H1 (cell line): Measurements from ENCODE around the gene GATB. TPM values are rescaled to one million over a fixed set of nuclear protein-coding genes. Genes with fewer than 3 reads are reported as not detected.

Source experiments
- CTCF ChIA-PET: fragments of 300-600 bp; sonication (Branson Sonifier 250); formaldehyde crosslinking; loops from one replicate; lab custom pipeline; 2021; ENCODE audit not compliant: partially characterized antibody; lab: Charles Lee
- POLR2A ChIA-PET: fragments of 300-600 bp; sonication (Branson Sonifier 250); formaldehyde crosslinking; loops from one replicate; lab custom pipeline; 2021; ENCODE audit warnings: inconsistent platforms; ENCODE audit not compliant: partially characterized antibody; lab: Charles Lee
- DNase-seq, 2 experiments: peaks; one replicate each; pipeline versions ENCODE4 v3.0.0 to v3.0.0-alpha.2; 2010 to 2022; ENCODE audit warnings: low spot score in 2 of 2, low read depth in 1 of 2, mixed read lengths in 1 of 2
- FAIRE-seq: peaks from 2 replicates; lab custom pipeline; 2011; peaks lifted over from hg19 to GRCh38; lab: Jason Lieb, UNC
- H2AFZ ChIP-seq: 2 replicates; pipeline ENCODE4 v1.8.1; 2012; ENCODE audit warnings: low read length, inconsistent platforms
- H2AK5ac ChIP-seq: 2 replicates; pipeline ENCODE4 v1.6.1; 2013; ENCODE audit warnings: low read depth, low read length
- H2BK120ac ChIP-seq: replicated peaks from 2 replicates; pipeline ENCODE3; 2013; ENCODE audit warnings: low read depth, low read length, inconsistent platforms
- H2BK12ac ChIP-seq: 2 replicates; pipeline ENCODE4 v1.6.1; 2013; ENCODE audit warnings: low read depth, low read length
- H2BK15ac ChIP-seq: 2 replicates; pipeline ENCODE4 v1.6.1; 2013; ENCODE audit warnings: low read length
- H2BK20ac ChIP-seq: 2 replicates; pipeline ENCODE4 v1.6.1; 2013; ENCODE audit warnings: low read length
- H2BK5ac ChIP-seq: 2 replicates; pipeline ENCODE4 v1.6.1; 2013; ENCODE audit warnings: low read depth, low read length
- H3K14ac ChIP-seq: 2 replicates; pipeline ENCODE4 v1.6.1; 2013; ENCODE audit warnings: inconsistent platforms; ENCODE audit not compliant: insufficient read length
- H3K18ac ChIP-seq: 2 replicates; pipeline ENCODE4 v1.6.1; 2013; ENCODE audit warnings: low read length; ENCODE audit errors: extremely low read depth
- H3K23ac ChIP-seq: 2 replicates; pipeline ENCODE4 v1.6.1; 2013; ENCODE audit warnings: inconsistent platforms; ENCODE audit not compliant: insufficient read length
- H3K23me2 ChIP-seq: 2 replicates; pipeline ENCODE4 v1.6.1; 2013; ENCODE audit warnings: low read depth, low read length
- H3K27ac ChIP-seq: 2 replicates; pipeline ENCODE4 v1.6.1; 2011; ENCODE audit warnings: low read depth, low read length, inconsistent platforms
- H3K27me3 ChIP-seq, 4 experiments: replicated peaks in 1 of 4; 1 replicate in 1 of 4; 2 replicates in 3 of 4; pipeline versions ENCODE4 v1.6.1 to v1.8.1; 2011 to 2013; ENCODE audit warnings: low read length in 3 of 4, mild to moderate bottlenecking in 3 of 4, inconsistent platforms in 2 of 4, mixed read lengths in 2 of 4, moderate library complexity in 1 of 4; ENCODE audit not compliant: control insufficient read depth in 3 of 4, insufficient read depth in 3 of 4; ENCODE audit errors: extremely low read depth in 1 of 4
- H3K36me3 ChIP-seq, 4 experiments: 2 replicates each; pipeline versions ENCODE4 v1.6.1 to v1.8.1; 2011 to 2013; ENCODE audit warnings: mild to moderate bottlenecking in 4 of 4, low read length in 3 of 4, moderate library complexity in 2 of 4, control low read depth in 1 of 4, inconsistent platforms in 1 of 4; ENCODE audit not compliant: insufficient read depth in 4 of 4, control insufficient read depth in 2 of 4
- H3K4ac ChIP-seq: replicated peaks from 2 replicates; pipeline ENCODE3; 2013; ENCODE audit warnings: low read length, low read depth, mixed read lengths, inconsistent platforms; ENCODE audit not compliant: insufficient read length
- H3K4me1 ChIP-seq, 4 experiments: replicated peaks in 1 of 4; 1 replicate in 1 of 4; 2 replicates in 3 of 4; pipeline versions ENCODE4 v1.6.1 to v1.8.1; 2011 to 2013; ENCODE audit warnings: low read length in 3 of 4, inconsistent platforms in 2 of 4, mixed read lengths in 1 of 4; ENCODE audit not compliant: insufficient read depth in 4 of 4, control insufficient read depth in 3 of 4
- H3K4me2 ChIP-seq, 2 experiments: 2 replicates each; pipeline versions ENCODE4 v1.6.1 to v1.8.1; 2011 to 2013; ENCODE audit warnings: low read depth in 2 of 2, low read length in 2 of 2, control low read depth in 1 of 2, inconsistent platforms in 1 of 2, mild to moderate bottlenecking in 1 of 2; ENCODE audit not compliant: insufficient read depth in 1 of 2
- H3K4me3 ChIP-seq, 4 experiments: fragments of 200-600, 300-600 bp in 1 of 4; sonication (generic), shearing (Covaris generic), sonication (Bioruptor Twin) in 1 of 4; 2 replicates each; pipeline versions ENCODE4 v1.5.1 to v1.8.1; 2011 to 2016; ENCODE audit warnings: low read length in 4 of 4, low read depth in 3 of 4, control low read depth in 2 of 4, inconsistent platforms in 2 of 4, mild to moderate bottlenecking in 2 of 4, mixed read lengths in 1 of 4, moderate library complexity in 1 of 4; ENCODE audit not compliant: insufficient read depth in 2 of 4; ENCODE audit errors: extremely low read depth in 1 of 4
- H3K56ac ChIP-seq: replicated peaks from 2 replicates; pipeline ENCODE3; 2013; ENCODE audit warnings: low read depth, mild to moderate bottlenecking, mixed read lengths, low read length, inconsistent platforms; ENCODE audit not compliant: insufficient read length
- H3K79me1 ChIP-seq: 2 replicates; pipeline ENCODE4 v1.6.1; 2013; ENCODE audit warnings: low read depth, low read length, control low read depth
- H3K79me2 ChIP-seq, 2 experiments: 2 replicates each; pipeline versions ENCODE4 v1.6.1 to v1.8.1; 2012 to 2013; ENCODE audit warnings: low read length in 2 of 2, mild to moderate bottlenecking in 2 of 2, inconsistent platforms in 1 of 2; ENCODE audit not compliant: insufficient read depth in 2 of 2, control insufficient read depth in 1 of 2
- H3K9ac ChIP-seq, 4 experiments: replicated peaks in 1 of 4; 1 replicate in 1 of 4; 2 replicates in 3 of 4; pipeline versions ENCODE4 v1.6.1 to v1.8.1; 2011 to 2013; ENCODE audit warnings: low read depth in 3 of 4, low read length in 3 of 4, control low read depth in 2 of 4, mild to moderate bottlenecking in 2 of 4, moderate library complexity in 2 of 4, inconsistent platforms in 1 of 4; ENCODE audit errors: extremely low read depth in 1 of 4
- H3K9me3 ChIP-seq, 2 experiments: 2 replicates each; pipeline versions ENCODE4 v1.6.1 to v1.8.1; 2012 to 2013; ENCODE audit warnings: mild to moderate bottlenecking in 2 of 2, moderate library complexity in 2 of 2, control low read depth in 1 of 2, inconsistent platforms in 1 of 2, low read depth in 1 of 2, low read length in 1 of 2, mixed read lengths in 1 of 2; ENCODE audit not compliant: insufficient read depth in 2 of 2
- H4K20me1 ChIP-seq, 2 experiments: replicated peaks in 1 of 2; 2 replicates each; pipeline versions ENCODE3 to v1.8.1; 2011 to 2013; ENCODE audit warnings: inconsistent platforms in 2 of 2, low read length in 2 of 2, mild to moderate bottlenecking in 1 of 2; ENCODE audit not compliant: insufficient read depth in 2 of 2, control insufficient read depth in 1 of 2
- H4K5ac ChIP-seq: 2 replicates; pipeline ENCODE4 v1.6.1; 2013; ENCODE audit warnings: low read length, low read depth, mixed read lengths, inconsistent platforms; ENCODE audit not compliant: insufficient read length
- H4K8ac ChIP-seq: 2 replicates; pipeline ENCODE4 v1.8.0; 2013; ENCODE audit warnings: mild to moderate bottlenecking, moderate library complexity, low read length, inconsistent platforms; ENCODE audit not compliant: insufficient read depth; ENCODE audit errors: extremely low read depth
- H4K91ac ChIP-seq: replicated peaks from 2 replicates; pipeline ENCODE3; 2013; ENCODE audit warnings: low read length, mixed read lengths, inconsistent platforms; ENCODE audit not compliant: insufficient read length
- CBX5 ChIP-seq: fragments of 300-800, 300-1000 bp; sonication (generic); IDR thresholded peaks from 2 replicates; pipeline ENCODE4 v1.7.1; 2016; ENCODE audit warnings: antibody characterized with exemption, low read length, low read depth
- EGR1 ChIP-seq: IDR thresholded peaks from 2 replicates; pipeline ENCODE4 v1.6.1; 2011; ENCODE audit warnings: low read depth, low read length, borderline replicate concordance
- EZH2 ChIP-seq: fragments of 200-600 bp; sonication (generic); IDR thresholded peaks from 2 replicates; pipeline ENCODE4 v1.7.1; 2012; ENCODE audit warnings: low read depth, mild to moderate bottlenecking, moderate library complexity, low read length, inconsistent platforms; ENCODE audit not compliant: severe bottlenecking
- SIX5 ChIP-seq: IDR thresholded peaks from 2 replicates; pipeline ENCODE4 v1.6.1; 2011; ENCODE audit warnings: mild to moderate bottlenecking, low read depth, low read length
- WGBS, 2 experiments: shearing (Covaris generic) in 1 of 2; methylation state at CpG; one replicate each; pipeline versions ENCODE4 v1.1.6 to v1.1.7; 2013 to 2015; ENCODE audit warnings: low lambda C conversion rate in 2 of 2, mixed read lengths in 2 of 2, inconsistent platforms in 1 of 2, low coverage in 1 of 2, missing lambda C conversion rate in 1 of 2; ENCODE audit not compliant: insufficient replicate concordance in 2 of 2, insufficient coverage in 1 of 2, insufficient read length in 1 of 2; ENCODE audit errors: extremely low coverage in 1 of 2, missing lambda C conversion rate in 1 of 2; 5-methylcytosine and 5-hydroxymethylcytosine counted together
- polyA plus RNA-seq, 7 experiments: library from polyadenylated mRNA; depleted of rRNA in 3 of 7; stranded (reverse) in 5 of 7; unstranded in 2 of 7; fragments of >200 nt in 5 of 7; fragments of 200-250 nt in 2 of 7; gene quantifications; 1 replicate in 5 of 7; 2 replicates in 1 of 7; 4 replicates in 1 of 7; pipeline versions ENCODE4 v1.2.1 to v1.2.3, GENCODE V29; 2011 to 2013; ENCODE audit warnings: missing spikeins in 2 of 7, mixed read lengths in 2 of 7
- total RNA-seq: library from RNA; stranded (reverse); fragmentation: NEBNext Ultra II Directional; extraction: Animal tissue kit (Norgen Biotek cat#: 25700); gene quantifications from 2 replicates; pipeline ENCODE4 v1.2.1, GENCODE V29; 2021

Gene GATB
- total and polyA plus RNA-seq, 2 of the 8 experiments (the other 6 are each of a cell fraction or from before 2014, with no cell fraction given), result 15.3 to 18.0 TPM

GRCh38 chr4:151784706-151785105 lies 23.9 kb upstream of the GATB start:
- Histone ChIP-seq H3K36me3 (no peaks in the 10 kb centered on the region; a peak in 1 of 8 replicates), H3K4me3 (no peak overlapping the region), H3K79me2 (no peaks in the 10 kb centered on the region), H4K91ac (peak overlapping the region; percentile 87), H3K23ac (no peak overlapping the region), H2BK20ac (0 out of 2 replicates have a peak overlapping the region, but pooled peaks have one; percentile 6), H3K27me3 (peaks cover 0 to 3% (median 0%) of the 10 kb centered on the region in 4 experiments; a peak in 1 of 7 replicates), H4K8ac (no peak overlapping the region), H3K56ac (no peak overlapping the region), H3K14ac (no peak overlapping the region), H2BK120ac (peak overlapping the region; percentile 56), H4K20me1 (no peaks in the 10 kb centered on the region), H3K9me3 (no peaks in the 10 kb centered on the region; a peak in 1 of 4 replicates), H4K5ac (no peak overlapping the region), H3K4ac (no peak overlapping the region), H3K4me2 (no peak overlapping the region), H2BK15ac (no peak overlapping the region), H3K9ac (no peak overlapping the region), H3K27ac (no peak overlapping the region), H2BK5ac (no peak overlapping the region), H3K4me1 (peaks cover 0 to 23% (median 9%) of the 10 kb centered on the region in 4 experiments; a peak in 4 of 7 replicates), H3K18ac (0 out of 2 replicates have a peak overlapping the region, but pooled peaks have one; percentile 26), H2AFZ (no peak overlapping the region), H3K79me1 (no peaks in the 10 kb centered on the region), H3K23me2 (no peaks in the 10 kb centered on the region), H2AK5ac (no peak overlapping the region), H2BK12ac (no peak overlapping the region)
- ChIA-PET POLR2A (interaction anchor here (0.6 kb wide), 1 partner anchor 51 kb away, joined by 4 read pairs; no protein-coding TSS in a partner anchor), CTCF (no interaction called here)
- 90% methylated on average over 5 of the region's 5 CpGs; no CpG with 5 or more reads in 1 of the 2 experiments for WGBS, 2 experiments
- DNase-seq, result no peak
- FAIRE-seq, result no peak
- no peak for TF ChIP-seq EGR1
- TF ChIP-seq EZH2, result no peak
- no peak for TF ChIP-seq SIX5
- no peak for TF ChIP-seq CBX5
